GM19395 (cell line): ENCODE results near the gene MS4A7.
"Not testable (repeated sequence)": the region's sequence is repeated elsewhere in the genome, so short reads cannot be mapped to it uniquely, and the experiment has no call there.

Experiments used
- ATAC-seq: cut with Tn5 transposase; IDR thresholded peaks from one replicate; pipeline ENCODE4 v1.9.1; 2021; ENCODE audit warnings: mild to moderate bottlenecking, moderate library complexity; ENCODE audit not compliant: unreplicated experiment

The MS4A7 gene

GRCh38 chr11:60378354-60378753, at the start of gene MS4A7:
Gene MS4A7, plus strand, starts transcription at chr11:60378532. Its CDS starts 4,610 bp downstream, at chr11:60383142.
- peak; percentile 93 for ATAC-seq

GRCh38 chr11:60332846-60333245, 45.5 kb upstream of the MS4A7 start:
- no peak for ATAC-seq

- peak; percentile 76 for ATAC-seq
These were observed 44.2 kb upstream of the MS4A7 start for GRCh38 chr11:60334005-60334620.

- ATAC-seq: peak; percentile 28
These were observed 41.5 kb upstream of the MS4A7 start for GRCh38 chr11:60336767-60337391.

- ATAC-seq: no peak
These were observed 40.3 kb upstream of the MS4A7 start for GRCh38 chr11:60338053-60338452.

GRCh38 chr11:60339356-60339755, 39.0 kb upstream of the MS4A7 start:
- no peak for ATAC-seq

GRCh38 chr11:60343094-60343704, 35.1 kb upstream of the MS4A7 start:
- no peak for ATAC-seq

GRCh38 chr11:60344146-60344545, 34.2 kb upstream of the MS4A7 start:
- no peak for ATAC-seq

GRCh38 chr11:60345489-60345888, 32.8 kb upstream of the MS4A7 start:
- ATAC-seq: no peak

GRCh38 chr11:60347084-60347797, 31.1 kb upstream of the MS4A7 start:
- peak; percentile 83 for ATAC-seq

- ATAC-seq: no peak
These were observed 30.2 kb upstream of the MS4A7 start for GRCh38 chr11:60348116-60348515.

GRCh38 chr11:60349990-60350389, 28.3 kb upstream of the MS4A7 start:
- no peak for ATAC-seq

- no peak for ATAC-seq
These were observed 20.6 kb upstream of the MS4A7 start for GRCh38 chr11:60357771-60358170.

GRCh38 chr11:60360621-60361020, 17.7 kb upstream of the MS4A7 start:
- ATAC-seq: no peak

- ATAC-seq: no peak
These were observed 16.1 kb upstream of the MS4A7 start for GRCh38 chr11:60362241-60362640.

GRCh38 chr11:60363542-60364470, 14.5 kb upstream of the MS4A7 start:
- peak; percentile 59 for ATAC-seq

- not testable (repeated sequence) for ATAC-seq
These were observed 11.9 kb upstream of the MS4A7 start for GRCh38 chr11:60366262-60366904.

- ATAC-seq: peak; percentile 90
These were observed 11.3 kb upstream of the MS4A7 start for GRCh38 chr11:60367009-60367408.

- ATAC-seq: no peak
These were observed 10.4 kb upstream of the MS4A7 start for GRCh38 chr11:60367896-60368295.

- ATAC-seq: no peak
These were observed 8.0 kb upstream of the MS4A7 start for GRCh38 chr11:60370252-60370810.
